IMR-90 (cell line): ENCODE data around the gene SLC7A6. TPM values are rescaled to one million over a fixed set of nuclear protein-coding genes. Genes with fewer than 3 reads are reported as not detected.

Experiments used
- ATAC-seq: fragments of 200-7000 bp; cut with Tn5 transposase; 2 replicates; pipeline ENCODE4 v1.9.1; 2020; ENCODE audit warnings: low read depth, mild to moderate bottlenecking, moderate library complexity
- BruUV-seq: library from RNA; stranded (reverse); fragments of 400-500 nt; replicated peaks from 2 replicates; lab custom pipeline; 2021; lab: Mats Ljungman, UMichigan
- CTCF ChIA-PET: fragments of 300-600 bp; formaldehyde crosslinking; extraction: SDS; loops from one replicate; lab custom pipeline; 2021; ENCODE audit warnings: antibody characterized with exemption; lab: Yijun Ruan, JAX
- POLR2A ChIA-PET: fragments of 300-600 bp; sonication (Branson Sonifier 250); formaldehyde crosslinking; loops from one replicate; lab custom pipeline; 2022; ENCODE audit warnings: antibody characterized with exemption; ENCODE audit not compliant: unreplicated experiment; lab: Charles Lee
- DNase-seq: peaks from one replicate; pipeline ENCODE4 v3.0.0; 2013
- H2AFZ ChIP-seq: replicated peaks from 2 replicates; pipeline ENCODE3; 2013; ENCODE audit warnings: low read length, mild to moderate bottlenecking; ENCODE audit not compliant: poor library complexity
- H2AK5ac ChIP-seq: 2 replicates; pipeline ENCODE4 v1.6.1; 2013; ENCODE audit warnings: low read depth, low read length, inconsistent platforms
- H2AK9ac ChIP-seq: replicated peaks from 2 replicates; pipeline ENCODE3; 2013; ENCODE audit warnings: mild to moderate bottlenecking, low read depth, low read length, moderate library complexity; ENCODE audit not compliant: poor library complexity
- H2BK120ac ChIP-seq: 2 replicates; pipeline ENCODE4 v1.6.1; 2013; ENCODE audit warnings: low read depth, low read length, inconsistent platforms
- H2BK15ac ChIP-seq: 3 replicates; pipeline ENCODE4 v1.6.1; 2013; ENCODE audit warnings: low read depth, low read length, inconsistent platforms
- H2BK20ac ChIP-seq: 2 replicates; pipeline ENCODE4 v1.6.1; 2013; ENCODE audit warnings: low read depth, mild to moderate bottlenecking, inconsistent platforms, low read length, moderate library complexity
- H2BK5ac ChIP-seq: 2 replicates; pipeline ENCODE4 v1.6.1; 2013; ENCODE audit warnings: mild to moderate bottlenecking, low read depth, low read length, inconsistent platforms; ENCODE audit not compliant: poor library complexity, severe bottlenecking
- H3K14ac ChIP-seq: replicated peaks from 2 replicates; pipeline ENCODE4 v1.6.1; 2013; ENCODE audit warnings: low read depth, low read length, inconsistent platforms
- H3K18ac ChIP-seq: 2 replicates; pipeline ENCODE4 v1.6.1; 2013; ENCODE audit warnings: low read depth, low read length, control low read depth
- H3K23ac ChIP-seq: 2 replicates; pipeline ENCODE4 v1.6.1; 2013; ENCODE audit warnings: low read depth, low read length, inconsistent platforms
- H3K27ac ChIP-seq: 2 replicates; pipeline ENCODE4 v1.5.1; 2013; ENCODE audit warnings: mild to moderate bottlenecking, control low read depth, low read length; ENCODE audit not compliant: insufficient read depth
- H3K27me3 ChIP-seq: 2 replicates; pipeline ENCODE4 v1.6.1; 2013; ENCODE audit warnings: low read length; ENCODE audit not compliant: control insufficient read depth, insufficient read depth
- H3K36me3 ChIP-seq: 2 replicates; pipeline ENCODE4 v1.6.1; 2013; ENCODE audit warnings: low read length, mixed read lengths; ENCODE audit not compliant: control insufficient read depth, insufficient read depth
- H3K4ac ChIP-seq: 2 replicates; pipeline ENCODE4 v1.6.1; 2013; ENCODE audit warnings: low read depth, low read length, inconsistent platforms
- H3K4me1 ChIP-seq: 2 replicates; pipeline ENCODE4 v1.6.1; 2013; ENCODE audit warnings: low read length, mixed read lengths; ENCODE audit not compliant: control insufficient read depth, insufficient read depth
- H3K4me2 ChIP-seq: 2 replicates; pipeline ENCODE4 v1.6.1; 2013; ENCODE audit warnings: low read depth, mild to moderate bottlenecking, control low read depth, low read length, moderate library complexity
- H3K4me3 ChIP-seq: 2 replicates; pipeline ENCODE4 v1.5.1; 2013; ENCODE audit warnings: low read depth, mild to moderate bottlenecking, control low read depth, low read length, moderate library complexity; ENCODE audit not compliant: insufficient read depth
- H3K56ac ChIP-seq: 2 replicates; pipeline ENCODE4 v1.6.1; 2013; ENCODE audit warnings: low read length, inconsistent platforms; ENCODE audit not compliant: insufficient read depth; ENCODE audit errors: extremely low read depth
- H3K79me1 ChIP-seq, 2 experiments: 2 replicates each; pipeline ENCODE4 v1.6.1; 2013; ENCODE audit warnings: low read length in 2 of 2, inconsistent platforms in 1 of 2, low read depth in 1 of 2
- H3K9ac ChIP-seq: 2 replicates; pipeline ENCODE4 v1.6.1; 2013; ENCODE audit warnings: low read depth, low read length, control low read depth
- H3K9me1 ChIP-seq: 2 replicates; pipeline ENCODE4 v1.6.1; 2013; ENCODE audit warnings: low read length, inconsistent platforms; ENCODE audit not compliant: insufficient read depth
- H3K9me3 ChIP-seq: 2 replicates; pipeline ENCODE4 v1.6.1; 2013; ENCODE audit warnings: low read length; ENCODE audit not compliant: control insufficient read depth, insufficient read depth
- H4K20me1 ChIP-seq: 2 replicates; pipeline ENCODE4 v1.6.1; 2013; ENCODE audit warnings: low read length, inconsistent platforms; ENCODE audit not compliant: insufficient read depth
- H4K5ac ChIP-seq: 2 replicates; pipeline ENCODE4 v1.6.1; 2013; ENCODE audit warnings: mild to moderate bottlenecking, low read depth, low read length, control low read depth
- H4K8ac ChIP-seq, 2 experiments: 2 replicates each; pipeline ENCODE4 v1.6.1; 2013; ENCODE audit warnings: low read depth in 2 of 2, low read length in 2 of 2, control low read depth in 1 of 2, inconsistent platforms in 1 of 2
- H4K91ac ChIP-seq: 2 replicates; pipeline ENCODE4 v1.6.1; 2013; ENCODE audit warnings: low read depth, low read length, inconsistent platforms; ENCODE audit not compliant: insufficient read depth
- BHLHE40 ChIP-seq: fragments of 150-350 bp; IDR thresholded peaks from 2 replicates; pipeline ENCODE4 v1.6.1; 2016; ENCODE audit warnings: mild to moderate bottlenecking, low read depth, low read length
- CEBPB ChIP-seq: IDR thresholded peaks from 2 replicates; pipeline ENCODE4 v1.6.1; 2012; ENCODE audit warnings: low read depth, low read length, improper control_type of control experiment
- CHD1 ChIP-seq: IDR thresholded peaks from 2 replicates; pipeline ENCODE4 v1.6.1; 2012; ENCODE audit warnings: low read depth, low read length, improper control_type of control experiment
- FOS ChIP-seq: fragments of 150-350 bp; IDR thresholded peaks from 2 replicates; pipeline ENCODE4 v1.6.1; 2016; ENCODE audit warnings: low read depth, low read length
- MAFK ChIP-seq: IDR thresholded peaks from 2 replicates; pipeline ENCODE4 v1.6.1; 2012; ENCODE audit warnings: low read depth, low read length, improper control_type of control experiment
- MAZ ChIP-seq: IDR thresholded peaks from 2 replicates; pipeline ENCODE4 v1.6.1; 2012; ENCODE audit warnings: low read depth, mild to moderate bottlenecking, low read length, improper control_type of control experiment, moderate library complexity, borderline replicate concordance
- MXI1 ChIP-seq: IDR thresholded peaks from 2 replicates; pipeline ENCODE4 v1.6.1; 2012; ENCODE audit warnings: low read depth, mild to moderate bottlenecking, low read length, moderate library complexity, borderline replicate concordance
- NFE2L2 ChIP-seq: fragments of 150-350 bp; IDR thresholded peaks from 2 replicates; pipeline ENCODE4 v1.6.1; 2016; ENCODE audit warnings: low read depth, mild to moderate bottlenecking, low read length
- POLR2A ChIP-seq: IDR thresholded peaks from 2 replicates; pipeline ENCODE4 v1.6.1; 2012; ENCODE audit warnings: mild to moderate bottlenecking, low read depth, low read length
- RAD21 ChIP-seq: IDR thresholded peaks from 2 replicates; pipeline ENCODE4 v1.6.1; 2012; ENCODE audit warnings: low read length, improper control_type of control experiment
- RCOR1 ChIP-seq: IDR thresholded peaks from 2 replicates; pipeline ENCODE4 v1.6.1; 2012; ENCODE audit warnings: mild to moderate bottlenecking, low read length, improper control_type of control experiment; ENCODE audit not compliant: insufficient replicate concordance
- RFX5 ChIP-seq: IDR thresholded peaks from 2 replicates; pipeline ENCODE4 v1.8.0; 2012; ENCODE audit warnings: low read depth, mild to moderate bottlenecking, low read length, moderate library complexity
- SMC3 ChIP-seq: fragments of 150-350 bp; IDR thresholded peaks from 2 replicates; pipeline ENCODE4 v1.6.1; 2016; ENCODE audit warnings: low read depth, mild to moderate bottlenecking, antibody characterized with exemption, low read length, moderate library complexity
- USF2 ChIP-seq: fragments of 150-350 bp; IDR thresholded peaks from 2 replicates; pipeline ENCODE4 v1.6.1; 2017; ENCODE audit warnings: mild to moderate bottlenecking, antibody characterized with exemption, low read length, low read depth
- WGBS, 2 experiments: methylation state at CpG; one replicate each; pipeline versions ENCODE4 v1.1.5 to v1.1.7; 2013; ENCODE audit warnings: missing lambda C conversion rate in 2 of 2; ENCODE audit not compliant: insufficient read length in 1 of 2; ENCODE audit errors: extremely low coverage in 2 of 2; 5-methylcytosine and 5-hydroxymethylcytosine counted together
- dilution Hi-C: fragments of 300-500 bp; cut with HindIII; formaldehyde crosslinking; loops from one replicate; pipeline ENCODE4 v1.14.3; 2018; ENCODE audit warnings: low sequenced_read_pairs; ENCODE audit not compliant: unreplicated experiment
- in situ Hi-C: fragments of 300-500 bp; cut with MboI; formaldehyde crosslinking; loops from 3 replicates; pipeline ENCODE4 v1.14.3; 2019; ENCODE audit warnings: low sequenced_read_pairs, inconsistent platforms, mixed read lengths
- intact Hi-C: fragments of 100-400 bp; cut with micrococcal nuclease; formaldehyde crosslinking; loops from 2 replicates; pipeline ENCODE4 v1.10.0; 2022
- polyA plus RNA-seq, 3 experiments: library from polyadenylated mRNA; depleted of rRNA; stranded (reverse); fragments of >200 nt; gene quantifications; 2 replicates each; pipeline ENCODE4 v1.2.3, GENCODE V29; 2012; ENCODE audit warnings: low replicate concordance in 1 of 3
- total RNA-seq: library from RNA; depleted of rRNA; stranded (reverse); fragments of >200 nt; gene quantifications from 2 replicates; pipeline ENCODE4 v1.2.3, GENCODE V29; 2012
- TF ChIP-seq, protein P1 (sequence below): fragments of 150-350 bp; IDR thresholded peaks from 2 replicates; pipeline ENCODE4 v1.6.1; 2016; ENCODE audit warnings: low read depth, mild to moderate bottlenecking, low read length, moderate library complexity, borderline replicate concordance
- TF ChIP-seq, protein P2 (sequence below): conservative IDR thresholded peaks from 2 replicates; pipeline ENCODE4 v1.5.1; 2012; ENCODE audit warnings: mild to moderate bottlenecking, low read depth, low read length, improper control_type of control experiment

Gene SLC7A6
- total and polyA plus RNA-seq, 2 of the 4 experiments (the other 2 are of a cell fraction): 29.4 to 36.1 TPM

DNA sequence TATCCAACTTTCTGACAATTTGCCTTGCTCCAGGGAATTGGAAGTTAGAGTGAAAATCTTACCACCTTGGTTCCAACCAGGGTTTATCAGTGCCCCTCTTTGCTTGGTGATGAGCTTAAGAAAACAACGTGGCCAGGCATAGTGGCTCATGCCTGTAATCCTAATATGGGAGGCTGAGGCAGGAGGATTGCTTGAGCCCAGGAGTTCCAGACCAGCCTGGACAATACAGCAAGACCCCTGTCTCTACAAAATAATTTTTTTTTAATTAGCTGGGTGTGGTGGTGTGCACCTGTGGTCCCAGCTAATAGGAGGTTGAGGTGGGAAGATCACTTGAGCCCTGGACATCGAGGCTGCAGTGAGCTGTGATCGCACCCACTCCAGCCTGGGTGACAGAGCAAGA lies 21.4 kb downstream of the SLC7A6 start:
- Histone ChIP-seq H3K4ac (no peak overlapping the region), H2AK5ac (no peak overlapping the region), H2AK9ac (no peak overlapping the region), H3K36me3 (peaks cover 29% of the 10 kb centered on the region), H2AFZ (no peak overlapping the region), H4K20me1 (peaks cover 72% of the 10 kb centered on the region), H4K8ac (no peak overlapping the region), H3K9me3 (no peaks in the 10 kb centered on the region), H3K23ac (no peak overlapping the region), H3K18ac (no peak overlapping the region), H2BK15ac (no peak overlapping the region), H3K27me3 (no peaks in the 10 kb centered on the region), H2BK20ac (no peak overlapping the region), H3K79me1 (peaks cover 28 to 93% of the 10 kb centered on the region in 2 experiments), H3K14ac (no peak overlapping the region), H3K4me1 (peaks cover 11% of the 10 kb centered on the region), H4K5ac (no peak overlapping the region), H3K9me1 (peaks cover 32% of the 10 kb centered on the region), H2BK5ac (no peak overlapping the region), H3K4me2 (no peak overlapping the region), H3K9ac (no peak overlapping the region), H3K4me3 (no peak overlapping the region), H3K27ac (no peak overlapping the region), H2BK120ac (no peak overlapping the region), H4K91ac (no peak overlapping the region), H3K56ac (no peak overlapping the region)
- dilution Hi-C loops (no loop called here), intact Hi-C loops (no loop called here), in situ Hi-C loops (no loop called here)
- ATAC-seq (no peak), DNase-seq (no peak)
- BruUV-seq: no TSS peak
- TF ChIP-seq MXI1: no peak
- TF ChIP-seq POLR2A: no peak
- TF ChIP-seq CHD1: no peak
- no peak for TF ChIP-seq RAD21
- TF ChIP-seq USF2: no peak
- TF ChIP-seq, protein P1, sequence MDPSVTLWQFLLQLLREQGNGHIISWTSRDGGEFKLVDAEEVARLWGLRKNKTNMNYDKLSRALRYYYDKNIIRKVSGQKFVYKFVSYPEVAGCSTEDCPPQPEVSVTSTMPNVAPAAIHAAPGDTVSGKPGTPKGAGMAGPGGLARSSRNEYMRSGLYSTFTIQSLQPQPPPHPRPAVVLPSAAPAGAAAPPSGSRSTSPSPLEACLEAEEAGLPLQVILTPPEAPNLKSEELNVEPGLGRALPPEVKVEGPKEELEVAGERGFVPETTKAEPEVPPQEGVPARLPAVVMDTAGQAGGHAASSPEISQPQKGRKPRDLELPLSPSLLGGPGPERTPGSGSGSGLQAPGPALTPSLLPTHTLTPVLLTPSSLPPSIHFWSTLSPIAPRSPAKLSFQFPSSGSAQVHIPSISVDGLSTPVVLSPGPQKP: no peak
- no peak for TF ChIP-seq BHLHE40
- no peak for TF ChIP-seq MAFK
- no peak for TF ChIP-seq RCOR1
- no peak for TF ChIP-seq NFE2L2
- no peak for TF ChIP-seq FOS
- TF ChIP-seq, protein P2, sequence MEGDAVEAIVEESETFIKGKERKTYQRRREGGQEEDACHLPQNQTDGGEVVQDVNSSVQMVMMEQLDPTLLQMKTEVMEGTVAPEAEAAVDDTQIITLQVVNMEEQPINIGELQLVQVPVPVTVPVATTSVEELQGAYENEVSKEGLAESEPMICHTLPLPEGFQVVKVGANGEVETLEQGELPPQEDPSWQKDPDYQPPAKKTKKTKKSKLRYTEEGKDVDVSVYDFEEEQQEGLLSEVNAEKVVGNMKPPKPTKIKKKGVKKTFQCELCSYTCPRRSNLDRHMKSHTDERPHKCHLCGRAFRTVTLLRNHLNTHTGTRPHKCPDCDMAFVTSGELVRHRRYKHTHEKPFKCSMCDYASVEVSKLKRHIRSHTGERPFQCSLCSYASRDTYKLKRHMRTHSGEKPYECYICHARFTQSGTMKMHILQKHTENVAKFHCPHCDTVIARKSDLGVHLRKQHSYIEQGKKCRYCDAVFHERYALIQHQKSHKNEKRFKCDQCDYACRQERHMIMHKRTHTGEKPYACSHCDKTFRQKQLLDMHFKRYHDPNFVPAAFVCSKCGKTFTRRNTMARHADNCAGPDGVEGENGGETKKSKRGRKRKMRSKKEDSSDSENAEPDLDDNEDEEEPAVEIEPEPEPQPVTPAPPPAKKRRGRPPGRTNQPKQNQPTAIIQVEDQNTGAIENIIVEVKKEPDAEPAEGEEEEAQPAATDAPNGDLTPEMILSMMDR: no peak
- TF ChIP-seq SMC3: no peak
- no peak for TF ChIP-seq RFX5
- no peak for TF ChIP-seq CEBPB
- TF ChIP-seq MAZ: no peak
- CTCF ChIA-PET: no interaction called here
- WGBS, 2 experiments: no CpG with 5 or more reads among the region's 3 CpGs
- POLR2A ChIA-PET: no interaction called here
